ENCODE data around the gene SKAP2. TPM values are rescaled to one million over a fixed set of nuclear protein-coding genes. Genes with fewer than 3 reads are reported as not detected.
A peak's percentile ranks its signal among the peaks of the same experiment; 100 is the strongest.

The SKAP2 gene
- total and polyA plus RNA-seq, 2 donors (not counting 3 experiments of a cell fraction or from before 2014, with no cell fraction given): 4.0 to 27.6 TPM

GRCh38 chr7:26900251-26900650 is 35.9 kb upstream of the SKAP2 start:
- no peak overlapping the region for H3K4me3 ChIP-seq (replicated peaks in 1 of 3; ENCODE audit: insufficient read depth in 1 of 3, low read depth in 1 of 3, low read length in 3 of 3)
- FAIRE-seq (no peak), DNase-seq (ENCODE audit: low read depth, low spot score) (peak; percentile 52)
- H3K9me3 ChIP-seq (replicated peaks; ENCODE audit: control insufficient read depth, insufficient read depth, low read length): no peaks in the 10 kb centered on the region
- CTCF ChIA-PET: interaction anchor here (1.0 to 1.3 kb wide), 2 partner anchors 24 to 25 kb away, joined by 3 read pairs; no protein-coding TSS in a partner anchor
- no peak overlapping the region for H2AFZ ChIP-seq (ENCODE audit: low read depth, low read length)
- no peaks in the 10 kb centered on the region for H3K36me3 ChIP-seq (ENCODE audit: control insufficient read depth in 2 of 2, extremely low read depth in 1 of 2, insufficient read depth in 2 of 2, low read length in 2 of 2)
- BruUV-seq (replicated peaks): no TSS peak
- no peaks in the 10 kb centered on the region for H3K79me2 ChIP-seq (ENCODE audit: control insufficient read depth, insufficient read depth, low read length)
- POLR2A ChIA-PET: no interaction called here
- dilution Hi-C loops (cut with MboI; ENCODE audit: extremely low pct_ligation_motif_present, low sequenced_read_pairs) (no loop called here), intact Hi-C loops (cut with micrococcal nuclease) (no loop called here)
- H3K9me1 ChIP-seq (replicated peaks; ENCODE audit: control insufficient read depth, extremely low read depth, insufficient read depth, low read length): no peaks in the 10 kb centered on the region
- no peaks in the 10 kb centered on the region for H3K4me1 ChIP-seq (ENCODE audit: control insufficient read depth, extremely low read depth, insufficient read depth, low read length)
- no peak overlapping the region for H3K4me2 ChIP-seq (ENCODE audit: insufficient read depth, low read length)
- no peak for TF ChIP-seq CTCF (IDR thresholded peaks at IDR 0.05; ENCODE audit: extremely low read depth in 1 of 2, insufficient read depth in 1 of 2, low read depth in 1 of 2, low read length in 2 of 2)
- no peak for TF ChIP-seq EZH2 (IDR thresholded peaks at IDR 0.05; ENCODE audit: borderline replicate concordance, low read depth, low read length, severe bottlenecking)
- no peak for TF ChIP-seq MAX (IDR thresholded peaks at IDR 0.05; ENCODE audit: insufficient read depth, insufficient read length)
- TF ChIP-seq MYC (IDR thresholded peaks at IDR 0.05; ENCODE audit: low read depth, low read length): no peak
- TF ChIP-seq POLR2AphosphoS5 (IDR thresholded peaks at IDR 0.05; ENCODE audit: insufficient read depth, low read depth, low read length): no peak
- TF ChIP-seq GATA2 (IDR thresholded peaks at IDR 0.05; ENCODE audit: insufficient read depth, insufficient read length, low read depth, low read length): no peak
- TF ChIP-seq FOS (IDR thresholded peaks at IDR 0.05; ENCODE audit: borderline replicate concordance, insufficient read depth, low read length): no peak
- TF ChIP-seq JUN (IDR thresholded peaks at IDR 0.05; ENCODE audit: borderline replicate concordance, insufficient read depth, insufficient read length, low read depth): no peak
- TF ChIP-seq POLR2A (IDR thresholded peaks at IDR 0.05; ENCODE audit: low read depth, low read length): no peak
- no peaks in the 10 kb centered on the region for H4K20me1 ChIP-seq (replicated peaks; ENCODE audit: control insufficient read depth, extremely low read depth, insufficient read depth, low read length)
- no peaks in the 10 kb centered on the region for H3K27me3 ChIP-seq (ENCODE audit: control insufficient read depth in 2 of 2, insufficient read depth in 2 of 2, low read length in 2 of 2)
- no peak overlapping the region for H3K27ac ChIP-seq (ENCODE audit: insufficient read depth, low read depth, low read length)
- no peak overlapping the region for H3K9ac ChIP-seq (replicated peaks; ENCODE audit: extremely low read depth, insufficient read depth, low read length)
